Stimulated activated naive CD8-positive, alpha-beta T cell treated with anti-CD3 and anti-CD28 coated beads, Interleukin-15, Interleukin-2, amounts not matched to agents 100 ng/mL and 50 ng/mL, for 24 hours (primary cell): Measurements from ENCODE around the gene MRRF.

Source experiments
- H3K27ac Mint-ChIP-seq: one replicate; pipeline ENCODE4 v1.8.0; 2021; ENCODE audit warnings: mild to moderate bottlenecking, mixed read lengths
- H3K27me3 Mint-ChIP-seq: one replicate; pipeline ENCODE4 v1.8.0; 2021; ENCODE audit warnings: mixed read lengths
- H3K36me3 Mint-ChIP-seq: one replicate; pipeline ENCODE4 v1.8.0; 2021; ENCODE audit warnings: low read depth, mixed read lengths
- H3K4me1 Mint-ChIP-seq: one replicate; pipeline ENCODE4 v1.8.0; 2021; ENCODE audit warnings: low read depth, mixed read lengths
- H3K4me3 Mint-ChIP-seq: one replicate; pipeline ENCODE4 v1.8.0; 2021; ENCODE audit warnings: mild to moderate bottlenecking, mixed read lengths
- H3K9me3 Mint-ChIP-seq: one replicate; pipeline ENCODE4 v1.8.0; 2021; ENCODE audit warnings: mixed read lengths

The MRRF gene

GRCh38 chr9:122264360-122265148 lies at the start of gene MRRF, which contains the start of gene RBM18:
MRRF (plus strand) TSS chr9:122264882; CDS start chr9:122270892, 6,010 bp downstream.
RBM18 (minus strand) TSS chr9:122264840; CDS start chr9:122261492, 3,348 bp downstream.
- H3K4me1 Mint-ChIP-seq, result peaks cover 49% of the 10 kb centered on the region
- H3K36me3 Mint-ChIP-seq, result peaks cover 48% of the 10 kb centered on the region
- peak within 1 kb of the TSS; percentile 94 for H3K4me3 Mint-ChIP-seq
- H3K9me3 Mint-ChIP-seq, result no peaks in the 10 kb centered on the region
- no peaks in the 10 kb centered on the region for H3K27me3 Mint-ChIP-seq
- peak within 1 kb of the TSS; percentile 99 for H3K27ac Mint-ChIP-seq

- Mint-ChIP-seq H3K27ac (no peak overlapping the region), H3K36me3 (no peaks in the 10 kb centered on the region), H3K4me3 (no peak overlapping the region), H3K4me1 (peaks cover 30% of the 10 kb centered on the region), H3K9me3 (no peaks in the 10 kb centered on the region), H3K27me3 (peaks cover 85% of the 10 kb centered on the region)
Measured at GRCh38 chr9:122215663-122216062, 49.0 kb upstream of the MRRF start.

- no peak overlapping the region for H3K27ac Mint-ChIP-seq
- no peaks in the 10 kb centered on the region for H3K9me3 Mint-ChIP-seq
- H3K27me3 Mint-ChIP-seq, result peaks cover 87% of the 10 kb centered on the region
- no peaks in the 10 kb centered on the region for H3K36me3 Mint-ChIP-seq
- no peak overlapping the region for H3K4me3 Mint-ChIP-seq
- H3K4me1 Mint-ChIP-seq, result peaks cover 30% of the 10 kb centered on the region
Measured at GRCh38 chr9:122216138-122216797, 48.4 kb upstream of the MRRF start.

GRCh38 chr9:122216798-122217418 lies 47.8 kb upstream of the MRRF start:
- H3K9me3 Mint-ChIP-seq, result no peaks in the 10 kb centered on the region
- H3K27ac Mint-ChIP-seq, result no peak overlapping the region
- no peaks in the 10 kb centered on the region for H3K36me3 Mint-ChIP-seq
- H3K4me1 Mint-ChIP-seq, result peaks cover 30% of the 10 kb centered on the region
- no peak overlapping the region for H3K4me3 Mint-ChIP-seq
- H3K27me3 Mint-ChIP-seq, result peaks cover 87% of the 10 kb centered on the region

- H3K4me3 Mint-ChIP-seq, result no peak overlapping the region
- no peaks in the 10 kb centered on the region for H3K9me3 Mint-ChIP-seq
- H3K27me3 Mint-ChIP-seq, result peaks cover 87% of the 10 kb centered on the region
- no peaks in the 10 kb centered on the region for H3K36me3 Mint-ChIP-seq
- H3K4me1 Mint-ChIP-seq, result peaks cover 30% of the 10 kb centered on the region
- H3K27ac Mint-ChIP-seq, result no peak overlapping the region
Measured at GRCh38 chr9:122217640-122218039, 47.0 kb upstream of the MRRF start.

GRCh38 chr9:122218071-122218934 lies 46.4 kb upstream of the MRRF start:
- no peaks in the 10 kb centered on the region for H3K9me3 Mint-ChIP-seq
- peaks cover 87% of the 10 kb centered on the region for H3K27me3 Mint-ChIP-seq
- H3K4me1 Mint-ChIP-seq, result peaks cover 25% of the 10 kb centered on the region
- H3K4me3 Mint-ChIP-seq, result peak overlapping the region; percentile 41
- no peaks in the 10 kb centered on the region for H3K36me3 Mint-ChIP-seq
- H3K27ac Mint-ChIP-seq, result no peak overlapping the region

- Mint-ChIP-seq H3K27ac (no peak overlapping the region), H3K9me3 (no peaks in the 10 kb centered on the region), H3K4me3 (peak overlapping the region; percentile 41), H3K4me1 (peaks cover 23% of the 10 kb centered on the region), H3K27me3 (peaks cover 90% of the 10 kb centered on the region), H3K36me3 (no peaks in the 10 kb centered on the region)
Measured at GRCh38 chr9:122218935-122219855, 45.5 kb upstream of the MRRF start.

GRCh38 chr9:122219856-122220672 lies 44.6 kb upstream of the MRRF start:
- Mint-ChIP-seq H3K27me3 (peaks cover 90% of the 10 kb centered on the region), H3K9me3 (no peaks in the 10 kb centered on the region), H3K4me3 (no peak overlapping the region), H3K27ac (no peak overlapping the region), H3K36me3 (no peaks in the 10 kb centered on the region), H3K4me1 (peaks cover 18% of the 10 kb centered on the region)

GRCh38 chr9:122220673-122221182 lies 44.0 kb upstream of the MRRF start:
- H3K36me3 Mint-ChIP-seq, result no peaks in the 10 kb centered on the region
- H3K4me3 Mint-ChIP-seq, result no peak overlapping the region
- no peak overlapping the region for H3K27ac Mint-ChIP-seq
- H3K4me1 Mint-ChIP-seq, result peaks cover 18% of the 10 kb centered on the region
- peaks cover 88% of the 10 kb centered on the region for H3K27me3 Mint-ChIP-seq
- no peaks in the 10 kb centered on the region for H3K9me3 Mint-ChIP-seq

- Mint-ChIP-seq H3K4me3 (no peak overlapping the region), H3K9me3 (no peaks in the 10 kb centered on the region), H3K27ac (no peak overlapping the region), H3K4me1 (peaks cover 18% of the 10 kb centered on the region), H3K27me3 (peaks cover 87% of the 10 kb centered on the region), H3K36me3 (no peaks in the 10 kb centered on the region)
Measured at GRCh38 chr9:122221183-122221811, 43.4 kb upstream of the MRRF start.

GRCh38 chr9:122222791-122223190 lies 41.9 kb upstream of the MRRF start:
- peaks cover 87% of the 10 kb centered on the region for H3K27me3 Mint-ChIP-seq
- H3K4me1 Mint-ChIP-seq, result peaks cover 21% of the 10 kb centered on the region
- no peak overlapping the region for H3K4me3 Mint-ChIP-seq
- H3K36me3 Mint-ChIP-seq, result no peaks in the 10 kb centered on the region
- no peak overlapping the region for H3K27ac Mint-ChIP-seq
- no peaks in the 10 kb centered on the region for H3K9me3 Mint-ChIP-seq

GRCh38 chr9:122223435-122223834 lies 41.2 kb upstream of the MRRF start:
- Mint-ChIP-seq H3K27me3 (peaks cover 80% of the 10 kb centered on the region), H3K4me1 (peaks cover 17% of the 10 kb centered on the region), H3K27ac (no peak overlapping the region), H3K36me3 (no peaks in the 10 kb centered on the region), H3K9me3 (no peaks in the 10 kb centered on the region), H3K4me3 (no peak overlapping the region)
